Suprapubic skin (tissue), 4 donors: Measurements from ENCODE around the gene SELENOI. TPM values are rescaled to one million over a fixed set of nuclear protein-coding genes. Genes with fewer than 3 reads are reported as not detected.

ENCODE experiments used
- DNase-seq, 2 donors: peaks; one replicate each; pipeline ENCODE4 v3.0.0-alpha.2; 2019; ENCODE audit warnings: low spot score in 2 of 2
- H3K27ac ChIP-seq: fragments of 200-600 bp; sonication (generic); one replicate; pipeline ENCODE4 v1.5.1; 2019
- H3K27me3 ChIP-seq: fragments of 200-600 bp; sonication (generic); one replicate; pipeline ENCODE4 v1.5.1; 2019
- H3K36me3 ChIP-seq: fragments of 200-600 bp; sonication (generic); one replicate; pipeline ENCODE4 v1.5.1; 2019
- H3K4me1 ChIP-seq: fragments of 200-600 bp; sonication (generic); one replicate; pipeline ENCODE4 v1.5.1; 2019
- H3K4me3 ChIP-seq: fragments of 200-600 bp; sonication (generic); one replicate; pipeline ENCODE4 v1.5.1; 2019; ENCODE audit warnings: mild to moderate bottlenecking
- H3K9me3 ChIP-seq: fragments of 200-600 bp; sonication (generic); one replicate; pipeline ENCODE4 v1.5.1; 2019
- CTCF ChIP-seq, 2 donors: fragments of 200-600 bp in 1 of 2; fragments of 450-650 bp in 1 of 2; sonication (generic) in 1 of 2; IDR thresholded peaks; one replicate each; pipeline ENCODE4 v1.5.1; 2016 to 2019; ENCODE audit warnings: antibody characterized with exemption in 2 of 2, mild to moderate bottlenecking in 1 of 2, moderate library complexity in 1 of 2
- EP300 ChIP-seq: sonication (generic); formaldehyde crosslinking; IDR thresholded peaks from one replicate; pipeline ENCODE4 v1.6.1; 2017; ENCODE audit warnings: antibody characterized with exemption
- POLR2A ChIP-seq, 2 donors: fragments of 450-650 bp; IDR thresholded peaks; one replicate each; pipeline ENCODE4 v1.6.1; 2017; ENCODE audit warnings: antibody characterized with exemption in 2 of 2, mild to moderate bottlenecking in 2 of 2, moderate library complexity in 2 of 2
- POLR2AphosphoS5 ChIP-seq, 3 donors: sonication (generic); formaldehyde crosslinking; IDR thresholded peaks; one replicate each; pipeline ENCODE4 v1.6.1; 2017; ENCODE audit warnings: antibody characterized with exemption in 3 of 3
- WGBS: methylation state at CpG from one replicate; pipeline ENCODE4 v1.1.5; 2018; 5-methylcytosine and 5-hydroxymethylcytosine counted together
- total RNA-seq, 4 donors: library from RNA; depleted of rRNA; stranded (reverse); fragments of >200 nt; gene quantifications; one replicate each; pipeline ENCODE4 v1.1.0, GENCODE V29; 2016

SELENOI gene
- total RNA-seq, 4 donors from 2014 or later: 23.1 to 41.9 (median 39.4) TPM

- no peak for DNase-seq
- H3K27ac ChIP-seq: no peak overlapping the region
These were observed 12.7 kb upstream of the SELENOI start for GRCh38 chr2:26333293-26333692.

GRCh38 chr2:26335231-26335630, 10.7 kb upstream of the SELENOI start:
- Histone ChIP-seq H3K36me3 (no peaks in the 10 kb centered on the region), H3K4me1 (peaks cover 1% of the 10 kb centered on the region), H3K27me3 (no peaks in the 10 kb centered on the region), H3K4me3 (no peak overlapping the region), H3K27ac (no peak overlapping the region), H3K9me3 (no peaks in the 10 kb centered on the region)
- TF ChIP-seq POLR2AphosphoS5 (IDR thresholded peaks at IDR 0.05): no peak
- no peak for TF ChIP-seq CTCF (IDR thresholded peaks at IDR 0.05)
- no peak for TF ChIP-seq EP300
- no peak for TF ChIP-seq POLR2A (IDR thresholded peaks at IDR 0.05)
- DNase-seq: no peak
- WGBS: 61% methylated on average over 3 of the region's 3 CpGs

More at GRCh38 chr2:26333293-26333692, 12.7 kb upstream of the SELENOI start:
- no peaks in the 10 kb centered on the region for H3K36me3 ChIP-seq
- H3K4me1 ChIP-seq: peaks cover 7% of the 10 kb centered on the region
- no peaks in the 10 kb centered on the region for H3K27me3 ChIP-seq
- TF ChIP-seq CTCF (IDR thresholded peaks at IDR 0.05) (no peak), EP300 (no peak), POLR2A (IDR thresholded peaks at IDR 0.05) (no peak), POLR2AphosphoS5 (IDR thresholded peaks at IDR 0.05) (no peak)
- no peak overlapping the region for H3K4me3 ChIP-seq
- WGBS: 44% methylated on average over 2 of the region's 2 CpGs
- no peaks in the 10 kb centered on the region for H3K9me3 ChIP-seq

- Histone ChIP-seq H3K4me3 (no peak overlapping the region), H3K4me1 (no peaks in the 10 kb centered on the region), H3K9me3 (no peaks in the 10 kb centered on the region), H3K27me3 (no peaks in the 10 kb centered on the region), H3K36me3 (no peaks in the 10 kb centered on the region), H3K27ac (no peak overlapping the region)
- no peak for DNase-seq
- 94% methylated on average over 2 of the region's 2 CpGs for WGBS
- no peak for TF ChIP-seq POLR2A (IDR thresholded peaks at IDR 0.05)
- TF ChIP-seq EP300: no peak
- TF ChIP-seq POLR2AphosphoS5 (IDR thresholded peaks at IDR 0.05): no peak
- TF ChIP-seq CTCF (IDR thresholded peaks at IDR 0.05): no peak
These were observed 9.2 kb upstream of the SELENOI start for GRCh38 chr2:26336719-26337118.

- no peak for TF ChIP-seq POLR2AphosphoS5 (IDR thresholded peaks at IDR 0.05)
- TF ChIP-seq POLR2A (IDR thresholded peaks at IDR 0.05): no peak
- TF ChIP-seq CTCF (IDR thresholded peaks at IDR 0.05): no peak
- no peak for TF ChIP-seq EP300
- Histone ChIP-seq H3K27ac (no peak overlapping the region), H3K4me1 (no peaks in the 10 kb centered on the region), H3K9me3 (no peaks in the 10 kb centered on the region), H3K4me3 (no peak overlapping the region), H3K27me3 (no peaks in the 10 kb centered on the region), H3K36me3 (no peaks in the 10 kb centered on the region)
- WGBS: 89% methylated on average over 2 of the region's 2 CpGs
- DNase-seq: no peak
These were observed 8.6 kb upstream of the SELENOI start for GRCh38 chr2:26337298-26337697.

- no peaks in the 10 kb centered on the region for H3K9me3 ChIP-seq
- H3K27me3 ChIP-seq: no peaks in the 10 kb centered on the region
- 65% methylated on average over 3 of the region's 3 CpGs for WGBS
- DNase-seq: no peak
- peaks cover 12% of the 10 kb centered on the region for H3K4me1 ChIP-seq
- no peaks in the 10 kb centered on the region for H3K36me3 ChIP-seq
- no peak overlapping the region for H3K27ac ChIP-seq
- no peak overlapping the region for H3K4me3 ChIP-seq
- TF ChIP-seq EP300: no peak
- no peak for TF ChIP-seq CTCF (IDR thresholded peaks at IDR 0.05)
- TF ChIP-seq POLR2A (IDR thresholded peaks at IDR 0.05): no peak
- no peak for TF ChIP-seq POLR2AphosphoS5 (IDR thresholded peaks at IDR 0.05)
These were observed 5.1 kb upstream of the SELENOI start for GRCh38 chr2:26340831-26341230.
